ENCODE measurements around the gene AFAP1L2.

The AFAP1L2 gene

DNA sequence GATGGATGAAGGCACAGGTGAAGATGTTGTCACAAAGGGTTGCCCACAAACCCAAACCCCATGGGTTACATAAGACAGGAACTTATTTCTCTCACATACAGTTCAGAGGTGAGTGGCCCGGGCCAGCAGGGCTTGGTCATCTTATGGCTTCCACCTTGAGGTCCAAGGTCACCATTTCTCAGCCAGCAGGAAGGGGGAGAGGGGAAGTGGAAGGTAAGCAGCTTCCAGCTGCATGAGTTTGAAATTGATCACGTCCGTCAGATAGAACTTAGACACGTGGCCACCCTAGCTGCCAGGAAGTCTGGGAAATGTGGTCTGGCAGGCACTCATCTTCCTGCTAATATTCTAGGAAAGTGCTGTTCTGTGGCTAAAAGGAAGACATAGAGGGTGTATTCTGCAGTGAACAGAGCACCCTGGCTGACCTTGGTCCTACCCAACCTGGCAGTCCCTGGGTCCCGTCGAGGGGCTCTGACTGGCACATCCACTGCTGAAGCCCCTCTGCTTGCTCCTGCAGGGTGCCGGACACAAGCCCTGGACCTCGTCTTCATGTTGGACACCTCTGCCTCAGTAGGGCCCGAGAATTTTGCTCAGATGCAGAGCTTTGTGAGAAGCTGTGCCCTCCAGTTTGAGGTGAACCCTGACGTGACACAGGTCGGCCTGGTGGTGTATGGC lies 115.7 kb downstream of the AFAP1L2 start:
- TF ChIP-seq, protein P1, sequence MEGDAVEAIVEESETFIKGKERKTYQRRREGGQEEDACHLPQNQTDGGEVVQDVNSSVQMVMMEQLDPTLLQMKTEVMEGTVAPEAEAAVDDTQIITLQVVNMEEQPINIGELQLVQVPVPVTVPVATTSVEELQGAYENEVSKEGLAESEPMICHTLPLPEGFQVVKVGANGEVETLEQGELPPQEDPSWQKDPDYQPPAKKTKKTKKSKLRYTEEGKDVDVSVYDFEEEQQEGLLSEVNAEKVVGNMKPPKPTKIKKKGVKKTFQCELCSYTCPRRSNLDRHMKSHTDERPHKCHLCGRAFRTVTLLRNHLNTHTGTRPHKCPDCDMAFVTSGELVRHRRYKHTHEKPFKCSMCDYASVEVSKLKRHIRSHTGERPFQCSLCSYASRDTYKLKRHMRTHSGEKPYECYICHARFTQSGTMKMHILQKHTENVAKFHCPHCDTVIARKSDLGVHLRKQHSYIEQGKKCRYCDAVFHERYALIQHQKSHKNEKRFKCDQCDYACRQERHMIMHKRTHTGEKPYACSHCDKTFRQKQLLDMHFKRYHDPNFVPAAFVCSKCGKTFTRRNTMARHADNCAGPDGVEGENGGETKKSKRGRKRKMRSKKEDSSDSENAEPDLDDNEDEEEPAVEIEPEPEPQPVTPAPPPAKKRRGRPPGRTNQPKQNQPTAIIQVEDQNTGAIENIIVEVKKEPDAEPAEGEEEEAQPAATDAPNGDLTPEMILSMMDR (conservative IDR thresholded peaks at IDR 0.05; ENCODE audit: low read depth), result no peak
- DNase-seq (ENCODE audit: low spot score), result no peak
- H3K27ac ChIP-seq, result no peak overlapping the region
- ChIA-PET POLR2A (ENCODE audit: low non-redundant PET) (no interaction called here), CTCF (no interaction called here)

DNA sequence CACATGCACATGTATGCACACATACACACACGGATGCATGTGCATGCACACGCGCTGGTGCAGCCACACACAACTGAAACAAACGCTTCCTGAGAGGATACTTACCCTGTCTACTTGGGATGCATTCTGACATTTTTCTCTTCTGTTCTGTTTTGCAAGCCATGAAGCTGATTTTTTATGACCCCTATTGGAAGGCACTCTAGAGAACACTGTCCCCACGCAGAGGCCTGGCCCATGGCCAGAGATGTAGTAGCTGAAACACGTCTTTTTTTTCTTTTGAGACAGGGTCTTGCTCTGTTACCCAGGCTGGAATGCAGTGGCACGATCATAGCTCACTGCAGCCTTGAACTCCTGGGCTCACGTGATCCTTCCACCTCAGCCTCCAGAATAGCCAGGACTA lies 117.4 kb downstream of the AFAP1L2 start:
- ChIA-PET CTCF (interaction anchor here (0.6 to 1.4 kb wide), 4 partner anchors 16 to 735 kb away, joined by 3 to 5 read pairs (median 4); partner anchors contain the start of gene AFAP1L2), POLR2A (ENCODE audit: low non-redundant PET) (no interaction called here)
- TF ChIP-seq, protein P1 (conservative IDR thresholded peaks at IDR 0.05; ENCODE audit: low read depth), result no peak
- no peak for DNase-seq (ENCODE audit: low spot score)
- no peak overlapping the region for H3K27ac ChIP-seq

DNA sequence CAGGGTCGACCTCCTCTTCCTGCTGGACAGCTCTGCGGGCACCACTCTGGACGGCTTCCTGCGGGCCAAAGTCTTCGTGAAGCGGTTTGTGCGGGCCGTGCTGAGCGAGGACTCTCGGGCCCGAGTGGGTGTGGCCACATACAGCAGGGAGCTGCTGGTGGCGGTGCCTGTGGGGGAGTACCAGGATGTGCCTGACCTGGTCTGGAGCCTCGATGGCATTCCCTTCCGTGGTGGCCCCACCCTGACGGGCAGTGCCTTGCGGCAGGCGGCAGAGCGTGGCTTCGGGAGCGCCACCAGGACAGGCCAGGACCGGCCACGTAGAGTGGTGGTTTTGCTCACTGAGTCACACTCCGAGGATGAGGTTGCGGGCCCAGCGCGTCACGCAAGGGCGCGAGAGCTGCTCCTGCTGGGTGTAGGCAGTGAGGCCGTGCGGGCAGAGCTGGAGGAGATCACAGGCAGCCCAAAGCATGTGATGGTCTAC lies 118.3 kb downstream of the AFAP1L2 start:
- ChIA-PET CTCF (interaction anchor here (0.7 to 1.4 kb wide), 2 partner anchors 18 to 148 kb away, joined by 3 to 5 read pairs; no protein-coding TSS in a partner anchor), POLR2A (ENCODE audit: low non-redundant PET) (no interaction called here)
- no peak overlapping the region for H3K27ac ChIP-seq
- DNase-seq (ENCODE audit: low spot score), result no peak
- TF ChIP-seq, protein P1 (conservative IDR thresholded peaks at IDR 0.05; ENCODE audit: low read depth), result no peak

DNA sequence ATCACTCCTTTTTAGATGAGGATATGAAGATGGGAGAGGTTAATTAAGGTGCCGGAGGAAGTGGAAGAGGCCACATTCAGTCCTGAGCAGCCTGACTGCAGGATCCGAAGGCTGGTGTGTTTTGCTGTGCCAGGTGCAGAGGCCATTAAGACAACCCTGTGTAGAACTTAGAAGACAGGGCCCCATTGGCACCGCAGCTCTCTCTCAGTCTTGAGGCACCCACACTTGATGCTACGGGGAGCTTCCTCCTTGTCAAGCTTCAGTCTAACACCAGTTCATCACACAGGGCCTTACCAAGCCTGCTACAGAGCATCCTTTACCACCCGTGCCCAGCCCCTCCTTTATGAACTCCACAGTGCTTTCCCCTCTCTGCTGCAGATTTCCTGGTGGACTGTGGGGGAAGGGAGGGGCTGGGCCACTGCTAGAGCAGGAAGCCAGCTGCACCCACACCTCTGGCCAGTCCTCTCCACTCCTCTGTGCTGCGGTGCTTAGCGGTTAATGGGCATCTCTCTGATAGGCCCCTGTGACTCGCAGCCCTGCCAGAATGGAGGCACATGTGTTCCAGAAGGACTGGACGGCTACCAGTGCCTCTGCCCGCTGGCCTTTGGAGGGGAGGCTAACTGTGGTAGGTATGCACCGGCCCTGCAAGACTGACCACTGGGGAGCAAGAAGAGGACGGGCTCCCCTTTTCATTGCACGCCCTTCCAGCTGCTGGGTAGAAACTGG lies 119.8 kb downstream of the AFAP1L2 start:
- CTCF ChIA-PET, result interaction anchor here (1.0 kb wide), 1 partner anchor 39 kb away, joined by 3 read pairs; no protein-coding TSS in a partner anchor
- DNase-seq (ENCODE audit: low spot score), result no peak
- TF ChIP-seq, protein P1 (conservative IDR thresholded peaks at IDR 0.05; ENCODE audit: low read depth), result no peak
- no peak overlapping the region for H3K27ac ChIP-seq
- POLR2A ChIA-PET (ENCODE audit: low non-redundant PET), result no interaction called here

DNA sequence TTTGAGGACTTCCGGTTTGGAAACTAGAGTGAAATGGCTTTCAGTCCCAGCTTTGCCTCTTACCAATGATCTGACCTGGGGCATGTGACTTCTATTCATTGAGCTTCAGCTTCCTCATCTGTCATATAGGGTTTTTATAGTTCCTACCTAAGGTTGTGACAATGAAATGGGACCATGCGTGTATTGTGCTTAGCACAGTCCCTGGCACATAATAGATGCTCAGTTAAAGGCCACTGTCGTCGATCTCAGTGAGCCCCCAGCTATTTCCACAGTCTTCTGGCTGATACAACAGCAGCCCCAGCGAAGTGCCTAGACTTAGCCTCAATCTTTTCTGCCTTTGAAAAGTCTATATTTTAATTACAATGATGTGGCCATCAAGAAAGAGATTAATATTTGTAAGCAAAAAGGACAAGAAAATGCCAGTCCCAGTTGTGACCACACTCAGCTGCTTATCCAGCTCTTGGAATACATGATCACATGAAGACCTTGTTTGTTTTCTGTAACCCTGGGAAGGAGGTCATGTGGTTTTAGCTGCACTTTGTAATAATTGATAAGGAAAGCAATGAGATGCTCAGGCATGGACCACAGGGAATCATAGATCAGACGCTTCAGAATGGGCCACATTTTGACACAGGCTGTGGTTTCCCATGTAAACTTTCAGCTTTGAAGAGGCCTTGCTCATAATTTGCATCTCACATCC lies 120.6 kb downstream of the AFAP1L2 start:
- TF ChIP-seq, protein P1 (conservative IDR thresholded peaks at IDR 0.05; ENCODE audit: low read depth), result no peak
- POLR2A ChIA-PET (ENCODE audit: low non-redundant PET), result no interaction called here
- CTCF ChIA-PET, result interaction anchor here (0.6 to 1.0 kb wide), 3 partner anchors 38 to 631 kb away, joined by 3 to 5 read pairs (median 3); no protein-coding TSS in a partner anchor
- no peak overlapping the region for H3K27ac ChIP-seq
- DNase-seq (ENCODE audit: low spot score), result no peak

DNA sequence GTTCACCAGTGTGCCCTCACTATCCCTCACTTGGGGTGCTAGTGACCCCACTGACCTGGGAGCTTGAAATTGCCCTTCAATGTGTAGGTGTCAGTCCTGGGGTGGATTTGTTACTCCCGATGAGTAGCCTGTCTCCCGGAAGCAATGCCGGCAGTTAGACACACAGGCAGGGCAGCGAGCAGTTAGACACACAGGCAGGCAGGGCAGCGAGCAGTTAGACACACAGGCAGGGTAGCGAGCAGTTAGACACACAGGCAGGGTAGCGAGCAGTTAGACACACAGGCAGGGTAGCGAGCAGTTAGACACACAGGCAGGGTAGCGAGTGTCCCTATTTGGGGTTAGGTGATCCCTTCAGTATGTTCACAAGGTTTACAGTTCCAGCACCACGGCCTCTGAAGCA lies 121.2 kb downstream of the AFAP1L2 start:
- CTCF ChIA-PET, result interaction anchor here (0.6 kb wide), 2 partner anchors 515 to 632 kb away, joined by 3 to 5 read pairs; no protein-coding TSS in a partner anchor
- no peak for DNase-seq (ENCODE audit: low spot score)
- TF ChIP-seq, protein P1 (conservative IDR thresholded peaks at IDR 0.05; ENCODE audit: low read depth), result no peak
- POLR2A ChIA-PET (ENCODE audit: low non-redundant PET), result no interaction called here
- no peak overlapping the region for H3K27ac ChIP-seq
